Fibroblast of villous mesenchyme (primary cell): ENCODE measurements around the gene CHURC1. TPM values are rescaled to one million over a fixed set of nuclear protein-coding genes. Genes with fewer than 3 reads are reported as not detected.

Experiments used
- DNase-seq: peaks from one replicate; pipeline ENCODE4 v3.0.0-alpha.2; 2010; ENCODE audit warnings: low read depth
- H3K4me3 ChIP-seq: 2 replicates; pipeline ENCODE4 v1.5.1; 2011; ENCODE audit warnings: low read depth, mild to moderate bottlenecking, low read length
- CTCF ChIP-seq: IDR thresholded peaks from 2 replicates; pipeline ENCODE4 v1.5.1; 2012; ENCODE audit warnings: low read depth, mild to moderate bottlenecking, low read length; ENCODE audit not compliant: insufficient read depth
- total RNA-seq: library from RNA; depleted of rRNA; stranded (reverse); fragments of >200 nt; gene quantifications from 2 replicates; pipeline ENCODE4 v1.2.3, GENCODE V29; 2012

Gene CHURC1
- total RNA-seq, 1 donor: 45.8 TPM

- no peak for TF ChIP-seq CTCF
Measured at GRCh38 chr14:64928239-64929013, 14.2 kb downstream of the CHURC1 start.

GRCh38 chr14:64929014-64929359 is 14.7 kb downstream of the CHURC1 start:
- no peak overlapping the region for H3K4me3 ChIP-seq
- no peak for DNase-seq
- no peak for TF ChIP-seq CTCF

More at GRCh38 chr14:64928239-64929013, 14.2 kb downstream of the CHURC1 start:
- no peak overlapping the region for H3K4me3 ChIP-seq
- DNase-seq: no peak

- no peak for TF ChIP-seq CTCF
- H3K4me3 ChIP-seq: no peak overlapping the region
- no peak for DNase-seq
Measured at GRCh38 chr14:64930085-64930843, 16.0 kb downstream of the CHURC1 start.

GRCh38 chr14:64931123-64931522 is 16.9 kb downstream of the CHURC1 start:
- DNase-seq: no peak
- TF ChIP-seq CTCF: no peak
- H3K4me3 ChIP-seq: no peak overlapping the region

GRCh38 chr14:64932231-64932630 is 18.0 kb downstream of the CHURC1 start:
- TF ChIP-seq CTCF: no peak
- no peak overlapping the region for H3K4me3 ChIP-seq
- DNase-seq: no peak

GRCh38 chr14:64934338-64934929 is 20.2 kb downstream of the CHURC1 start:
- H3K4me3 ChIP-seq: no peak overlapping the region
- DNase-seq: no peak
- TF ChIP-seq CTCF: no peak
